GM12874 (cell line): ENCODE data around the gene CACYBP.

Source experiments
- CTCF ChIP-seq: IDR thresholded peaks from 2 replicates; pipeline ENCODE4 v1.5.1; 2011; ENCODE audit warnings: low read depth, mild to moderate bottlenecking, control low read depth, low read length, moderate library complexity; ENCODE audit not compliant: insufficient read depth

The CACYBP gene

GRCh38 chr1:175036476-175036875 lies 36.7 kb downstream of the CACYBP start:
- TF ChIP-seq CTCF = no peak

GRCh38 chr1:175037416-175037815 lies 37.7 kb downstream of the CACYBP start:
- TF ChIP-seq CTCF = no peak

- no peak for TF ChIP-seq CTCF
These were observed 40.7 kb downstream of the CACYBP start for GRCh38 chr1:175040324-175040879.

- TF ChIP-seq CTCF = no peak
These were observed 42.9 kb downstream of the CACYBP start for GRCh38 chr1:175042650-175043049.

- TF ChIP-seq CTCF = no peak
These were observed 44.1 kb downstream of the CACYBP start for GRCh38 chr1:175043824-175044223.

- no peak for TF ChIP-seq CTCF
These were observed 45.4 kb downstream of the CACYBP start for GRCh38 chr1:175045097-175045496.

GRCh38 chr1:175045519-175045918 lies 45.8 kb downstream of the CACYBP start:
- TF ChIP-seq CTCF = no peak
